DND-41 (cell line): Measurements from ENCODE around the gene MED31.

Source experiments
- ATAC-seq: fragments of 200-7000 bp; cut with Tn5 transposase; 3 replicates; pipeline ENCODE4 v1.9.1; 2021; ENCODE audit warnings: low read depth; ENCODE audit not compliant: insufficient read depth
- DNase-seq: peaks from one replicate; pipeline ENCODE4 v3.0.0-alpha.2; 2020
- H2AFZ ChIP-seq: 2 replicates; pipeline ENCODE4 v1.6.0; 2012; ENCODE audit warnings: low read depth, low read length
- H3K27ac ChIP-seq: 2 replicates; pipeline ENCODE4 v1.5.1; 2012; ENCODE audit warnings: low read length, inconsistent platforms
- H3K27me3 ChIP-seq: fragments of 200-600 bp; sonication (generic); 2 replicates; pipeline ENCODE4 v1.6.0; 2012; ENCODE audit warnings: low read length, mild to moderate bottlenecking, inconsistent platforms; ENCODE audit not compliant: insufficient read depth, poor library complexity
- H3K36me3 ChIP-seq: 2 replicates; pipeline ENCODE4 v1.5.1; 2012; ENCODE audit warnings: low read length, inconsistent platforms; ENCODE audit not compliant: insufficient read depth
- H3K4me1 ChIP-seq: 2 replicates; pipeline ENCODE4 v1.5.1; 2012; ENCODE audit warnings: mild to moderate bottlenecking, low read length; ENCODE audit not compliant: insufficient read depth
- H3K4me2 ChIP-seq: 2 replicates; pipeline ENCODE4 v1.6.0; 2012; ENCODE audit warnings: mild to moderate bottlenecking, moderate library complexity, low read length, inconsistent platforms; ENCODE audit not compliant: insufficient read depth
- H3K4me3 ChIP-seq, 2 experiments: fragments of 200-600 bp in 1 of 2; shearing (Covaris generic) in 1 of 2; 2 replicates each; pipeline ENCODE4 v1.5.1; 2012 to 2016; ENCODE audit warnings: inconsistent platforms in 2 of 2, low read length in 2 of 2, mild to moderate bottlenecking in 2 of 2, low read depth in 1 of 2, moderate library complexity in 1 of 2
- H3K79me2 ChIP-seq: 2 replicates; pipeline ENCODE4 v1.6.0; 2012; ENCODE audit warnings: low read length, inconsistent platforms; ENCODE audit not compliant: insufficient read depth
- H3K9ac ChIP-seq: 2 replicates; pipeline ENCODE4 v1.6.0; 2012; ENCODE audit warnings: low read depth, mild to moderate bottlenecking, inconsistent platforms, low read length, moderate library complexity
- H3K9me3 ChIP-seq: 2 replicates; pipeline ENCODE4 v1.5.1; 2012; ENCODE audit warnings: low read length, moderate library complexity, mild to moderate bottlenecking, inconsistent platforms; ENCODE audit not compliant: insufficient read depth, severe bottlenecking
- H4K20me1 ChIP-seq: 2 replicates; pipeline ENCODE4 v1.6.0; 2012; ENCODE audit warnings: low read length; ENCODE audit not compliant: insufficient read depth
- EZH2 ChIP-seq: IDR thresholded peaks from 3 replicates; pipeline ENCODE4 v1.6.1; 2012; ENCODE audit warnings: borderline replicate concordance, low read depth, mild to moderate bottlenecking, moderate library complexity, low read length, inconsistent platforms; ENCODE audit not compliant: severe bottlenecking
- TF ChIP-seq, protein P1 (sequence below): IDR thresholded peaks from 2 replicates; pipeline ENCODE4 v1.5.1; 2012; ENCODE audit warnings: borderline replicate concordance, low read length, moderate library complexity, mild to moderate bottlenecking; ENCODE audit not compliant: poor library complexity, severe bottlenecking; ENCODE audit errors: extremely low read depth

The MED31 gene

DNA sequence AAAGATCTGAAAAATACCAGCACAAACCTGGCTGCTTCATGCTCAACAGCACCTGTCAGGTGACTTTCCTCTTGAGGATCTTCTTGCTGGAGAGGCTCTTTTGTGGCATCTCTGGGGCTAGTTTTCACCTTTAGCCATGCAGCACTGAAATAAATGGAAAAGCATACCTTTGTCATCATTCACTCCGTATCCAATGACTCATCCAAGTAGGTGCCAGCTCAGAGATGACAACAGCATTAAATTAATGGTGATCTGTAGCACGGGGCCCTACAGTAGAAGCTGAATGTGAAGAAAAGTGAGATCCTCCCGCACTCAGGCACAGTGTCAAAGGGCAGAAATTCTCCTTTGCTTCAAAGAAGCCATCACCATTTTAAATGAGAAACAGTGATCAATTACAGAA lies 43.1 kb downstream of the MED31 start:
- Histone ChIP-seq H3K27me3 (no peaks in the 10 kb centered on the region), H4K20me1 (peaks cover 3% of the 10 kb centered on the region; the same call in 1 of the 2 replicates), H3K36me3 (peaks cover 79% of the 10 kb centered on the region), H3K4me1 (no peaks in the 10 kb centered on the region), H3K9me3 (no peaks in the 10 kb centered on the region), H3K79me2 (no peaks in the 10 kb centered on the region), H3K4me3 (no peak overlapping the region), H2AFZ (no peak overlapping the region), H3K4me2 (no peak overlapping the region), H3K9ac (no peak overlapping the region), H3K27ac (no peak overlapping the region)
- no peak for ATAC-seq
- TF ChIP-seq, protein P1, sequence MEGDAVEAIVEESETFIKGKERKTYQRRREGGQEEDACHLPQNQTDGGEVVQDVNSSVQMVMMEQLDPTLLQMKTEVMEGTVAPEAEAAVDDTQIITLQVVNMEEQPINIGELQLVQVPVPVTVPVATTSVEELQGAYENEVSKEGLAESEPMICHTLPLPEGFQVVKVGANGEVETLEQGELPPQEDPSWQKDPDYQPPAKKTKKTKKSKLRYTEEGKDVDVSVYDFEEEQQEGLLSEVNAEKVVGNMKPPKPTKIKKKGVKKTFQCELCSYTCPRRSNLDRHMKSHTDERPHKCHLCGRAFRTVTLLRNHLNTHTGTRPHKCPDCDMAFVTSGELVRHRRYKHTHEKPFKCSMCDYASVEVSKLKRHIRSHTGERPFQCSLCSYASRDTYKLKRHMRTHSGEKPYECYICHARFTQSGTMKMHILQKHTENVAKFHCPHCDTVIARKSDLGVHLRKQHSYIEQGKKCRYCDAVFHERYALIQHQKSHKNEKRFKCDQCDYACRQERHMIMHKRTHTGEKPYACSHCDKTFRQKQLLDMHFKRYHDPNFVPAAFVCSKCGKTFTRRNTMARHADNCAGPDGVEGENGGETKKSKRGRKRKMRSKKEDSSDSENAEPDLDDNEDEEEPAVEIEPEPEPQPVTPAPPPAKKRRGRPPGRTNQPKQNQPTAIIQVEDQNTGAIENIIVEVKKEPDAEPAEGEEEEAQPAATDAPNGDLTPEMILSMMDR, result no peak
- no peak for TF ChIP-seq EZH2
- DNase-seq, result no peak

DNA sequence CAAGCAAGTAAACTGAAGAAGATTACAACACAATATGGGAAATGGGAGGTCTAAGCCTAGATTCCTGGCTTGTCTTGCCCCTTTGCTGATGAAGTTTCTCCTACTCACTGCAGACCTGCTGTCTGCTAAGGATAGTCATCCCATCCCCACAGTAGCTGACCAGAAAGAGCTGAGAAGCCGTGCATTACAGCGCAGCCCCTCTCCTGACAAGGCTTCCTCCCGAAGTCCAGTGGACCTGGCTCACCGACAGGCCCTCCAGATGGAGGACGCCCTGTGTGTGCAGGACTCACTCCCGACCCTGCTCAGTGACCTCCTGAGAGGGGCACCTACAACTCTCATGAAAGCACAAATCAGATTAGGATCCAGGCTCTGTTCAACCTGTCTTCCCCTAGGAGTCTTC lies 46.3 kb downstream of the MED31 start:
- Histone ChIP-seq H3K4me3 (no peak overlapping the region), H3K4me2 (no peak overlapping the region), H2AFZ (no peak overlapping the region), H3K27me3 (no peaks in the 10 kb centered on the region), H3K27ac (no peak overlapping the region), H3K9ac (no peak overlapping the region), H4K20me1 (peaks cover 3% of the 10 kb centered on the region; the same call in 1 of the 2 replicates), H3K36me3 (peaks cover 86% of the 10 kb centered on the region), H3K79me2 (no peaks in the 10 kb centered on the region), H3K9me3 (no peaks in the 10 kb centered on the region), H3K4me1 (no peaks in the 10 kb centered on the region)
- TF ChIP-seq EZH2, result no peak
- TF ChIP-seq, protein P1, result no peak
- no peak for DNase-seq
- no peak for ATAC-seq

DNA sequence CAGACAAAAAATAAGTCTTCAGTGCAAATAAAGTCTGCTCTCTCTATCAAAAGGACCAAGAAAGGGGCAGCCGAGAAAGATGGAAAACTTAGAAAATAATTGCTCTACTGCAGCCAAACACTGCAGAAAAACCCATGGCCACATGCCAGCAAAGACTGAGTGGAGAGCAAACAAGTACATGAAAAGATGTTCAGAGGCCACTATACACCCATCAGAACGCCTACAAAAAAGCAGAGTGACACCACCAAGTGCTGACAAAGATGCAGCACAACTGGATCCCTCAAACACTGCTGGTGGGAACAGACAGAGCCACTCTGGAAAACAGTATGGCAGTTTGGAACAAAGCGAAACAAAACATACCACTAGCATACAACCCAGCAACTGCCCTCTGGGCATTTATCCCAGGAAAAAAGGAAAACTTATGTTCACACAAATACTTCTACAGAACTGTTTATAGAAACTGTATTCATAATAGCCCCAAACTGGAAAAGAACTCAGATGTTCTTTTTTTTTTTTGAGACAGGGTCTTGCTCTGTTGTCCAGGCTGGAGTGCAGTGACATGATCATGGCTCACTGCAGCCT lies 47.6 kb downstream of the MED31 start:
- no peak for ATAC-seq

More for the DNA sequence above, 47.6 kb downstream of the MED31 start:
- H3K27me3 ChIP-seq, result no peaks in the 10 kb centered on the region
- no peak for DNase-seq
- H3K36me3 ChIP-seq, result peaks cover 85% of the 10 kb centered on the region
- no peaks in the 10 kb centered on the region for H3K9me3 ChIP-seq
- H3K4me3 ChIP-seq, result no peak overlapping the region
- no peak overlapping the region for H3K27ac ChIP-seq
- TF ChIP-seq EZH2, result no peak
- TF ChIP-seq, protein P1, result no peak
- H4K20me1 ChIP-seq, result peaks cover 3% of the 10 kb centered on the region; the same call in 1 of the 2 replicates
- H3K4me2 ChIP-seq, result no peak overlapping the region
- no peaks in the 10 kb centered on the region for H3K79me2 ChIP-seq
- no peaks in the 10 kb centered on the region for H3K4me1 ChIP-seq
- no peak overlapping the region for H3K9ac ChIP-seq
- no peak overlapping the region for H2AFZ ChIP-seq
